Nephron progenitor cell (in vitro differentiated cells): ENCODE measurements around the gene NEDD1.
A peak's percentile ranks its signal among the peaks of the same experiment; 100 is the strongest.

Source experiments
- DNase-seq: peaks from one replicate; pipeline ENCODE4 v3.0.0; 2021
- H3K27ac Mint-ChIP-seq: 2 replicates; pipeline ENCODE4 v1.8.0; 2021; ENCODE audit warnings: mild to moderate bottlenecking, moderate library complexity, mixed read lengths
- H3K27me3 Mint-ChIP-seq: 2 replicates; pipeline ENCODE4 v1.8.0; 2021; ENCODE audit warnings: mild to moderate bottlenecking, low read depth, mixed read lengths; ENCODE audit not compliant: poor library complexity
- H3K36me3 Mint-ChIP-seq: 2 replicates; pipeline ENCODE4 v1.8.0; 2021; ENCODE audit warnings: low read depth, mixed read lengths
- H3K4me1 Mint-ChIP-seq: 2 replicates; pipeline ENCODE4 v1.8.0; 2021; ENCODE audit warnings: mixed read lengths
- H3K4me3 Mint-ChIP-seq: 2 replicates; pipeline ENCODE4 v1.8.0; 2021; ENCODE audit warnings: mild to moderate bottlenecking, moderate library complexity, mixed read lengths
- H3K9me3 Mint-ChIP-seq: 2 replicates; pipeline ENCODE4 v1.8.0; 2021; ENCODE audit warnings: mild to moderate bottlenecking, moderate library complexity, mixed read lengths
- TF ChIP-seq, protein P1 (sequence below): fragments of 200-600 bp; sonication (generic); IDR thresholded peaks from 2 replicates; pipeline ENCODE4 v1.5.0; 2021; ENCODE audit warnings: antibody characterized with exemption

Gene NEDD1

DNA sequence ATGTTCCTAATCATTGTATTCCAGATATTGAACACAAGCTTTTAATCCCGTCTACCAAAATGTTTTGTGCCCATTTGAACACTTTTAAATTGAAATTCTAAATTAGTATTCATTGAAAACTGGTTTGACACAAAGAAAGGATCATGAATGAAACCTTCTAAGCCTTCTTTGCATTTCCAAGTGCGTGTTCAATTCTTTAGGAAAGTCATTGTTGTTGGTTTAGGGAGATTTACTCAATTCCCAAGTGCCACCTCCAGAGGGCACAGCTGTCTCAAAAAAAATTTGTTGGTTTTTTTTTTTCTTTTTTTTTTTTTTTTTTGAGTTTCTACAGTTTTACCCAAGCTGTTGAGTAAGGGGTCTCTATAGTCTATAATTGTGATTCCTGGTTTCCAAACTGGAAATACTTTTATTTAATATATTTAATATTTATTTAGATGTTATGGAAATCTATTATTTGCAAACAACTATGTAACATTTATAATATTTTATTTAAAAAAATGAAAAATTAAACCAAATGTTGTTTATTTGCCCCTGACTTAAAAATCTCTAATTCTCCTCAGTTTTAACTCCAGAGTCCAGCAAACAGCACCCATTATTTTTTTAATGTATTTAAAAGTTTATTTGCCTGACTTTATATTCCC, 79.9 kb downstream of the NEDD1 start:
- TF ChIP-seq, protein P1, sequence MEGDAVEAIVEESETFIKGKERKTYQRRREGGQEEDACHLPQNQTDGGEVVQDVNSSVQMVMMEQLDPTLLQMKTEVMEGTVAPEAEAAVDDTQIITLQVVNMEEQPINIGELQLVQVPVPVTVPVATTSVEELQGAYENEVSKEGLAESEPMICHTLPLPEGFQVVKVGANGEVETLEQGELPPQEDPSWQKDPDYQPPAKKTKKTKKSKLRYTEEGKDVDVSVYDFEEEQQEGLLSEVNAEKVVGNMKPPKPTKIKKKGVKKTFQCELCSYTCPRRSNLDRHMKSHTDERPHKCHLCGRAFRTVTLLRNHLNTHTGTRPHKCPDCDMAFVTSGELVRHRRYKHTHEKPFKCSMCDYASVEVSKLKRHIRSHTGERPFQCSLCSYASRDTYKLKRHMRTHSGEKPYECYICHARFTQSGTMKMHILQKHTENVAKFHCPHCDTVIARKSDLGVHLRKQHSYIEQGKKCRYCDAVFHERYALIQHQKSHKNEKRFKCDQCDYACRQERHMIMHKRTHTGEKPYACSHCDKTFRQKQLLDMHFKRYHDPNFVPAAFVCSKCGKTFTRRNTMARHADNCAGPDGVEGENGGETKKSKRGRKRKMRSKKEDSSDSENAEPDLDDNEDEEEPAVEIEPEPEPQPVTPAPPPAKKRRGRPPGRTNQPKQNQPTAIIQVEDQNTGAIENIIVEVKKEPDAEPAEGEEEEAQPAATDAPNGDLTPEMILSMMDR: peak; percentile 71
- peaks cover 47% of the 10 kb centered on the region for H3K4me1 Mint-ChIP-seq
- no peak overlapping the region for H3K27ac Mint-ChIP-seq
- H3K9me3 Mint-ChIP-seq: no peaks in the 10 kb centered on the region
- DNase-seq: peak; percentile 33
- peaks cover 22% of the 10 kb centered on the region for H3K27me3 Mint-ChIP-seq
- no peaks in the 10 kb centered on the region for H3K36me3 Mint-ChIP-seq
- H3K4me3 Mint-ChIP-seq: peak overlapping the region; percentile 87

DNA sequence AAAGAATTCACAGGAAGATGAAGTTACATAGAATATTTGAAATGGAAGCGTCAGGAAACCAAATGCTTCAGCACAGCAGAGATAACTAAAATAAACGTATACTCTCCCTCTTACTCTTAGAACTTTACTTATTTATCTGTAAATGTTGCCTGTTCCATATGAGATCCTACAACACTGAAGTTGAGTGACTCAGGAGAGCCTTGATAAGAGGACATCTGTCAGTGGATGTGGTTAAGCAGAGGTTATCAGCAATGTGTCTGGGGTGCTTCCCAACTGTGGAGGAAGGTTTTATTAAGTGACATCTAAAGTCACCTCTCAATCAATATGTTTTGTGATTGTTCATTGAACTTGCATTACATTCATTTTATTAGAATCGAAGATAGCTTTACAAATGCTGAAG, 81.9 kb downstream of the NEDD1 start:
- Mint-ChIP-seq H3K9me3 (peaks cover 3% of the 10 kb centered on the region), H3K27me3 (peaks cover 21% of the 10 kb centered on the region), H3K4me3 (no peak overlapping the region), H3K27ac (no peak overlapping the region), H3K4me1 (peaks cover 58% of the 10 kb centered on the region), H3K36me3 (no peaks in the 10 kb centered on the region)
- TF ChIP-seq, protein P1: no peak
- no peak for DNase-seq

DNA sequence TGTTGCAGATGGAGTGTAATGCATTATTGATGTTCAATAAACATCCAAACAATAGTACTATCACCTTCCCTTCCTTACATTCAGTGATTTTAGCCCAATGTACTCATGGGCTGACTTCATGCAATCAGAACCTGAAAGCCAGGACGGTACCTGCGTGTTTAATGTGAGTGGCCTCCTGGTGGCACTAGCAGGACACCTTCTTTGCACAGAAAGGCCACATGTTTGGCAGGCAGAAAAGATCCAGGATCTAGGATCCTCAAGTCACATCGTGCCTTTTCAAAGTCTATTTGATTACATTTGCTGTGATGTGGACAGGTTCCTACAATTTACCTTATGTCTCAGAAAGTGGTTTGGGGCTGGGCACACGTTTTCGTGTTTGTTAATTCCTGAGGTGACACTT, 82.9 kb downstream of the NEDD1 start:
- Mint-ChIP-seq H3K36me3 (no peaks in the 10 kb centered on the region), H3K4me3 (no peak overlapping the region), H3K9me3 (peaks cover 3% of the 10 kb centered on the region), H3K4me1 (peaks cover 65% of the 10 kb centered on the region), H3K27ac (peak overlapping the region; percentile 36), H3K27me3 (peaks cover 21% of the 10 kb centered on the region)
- peak; percentile 28 for DNase-seq
- TF ChIP-seq, protein P1: no peak

DNA sequence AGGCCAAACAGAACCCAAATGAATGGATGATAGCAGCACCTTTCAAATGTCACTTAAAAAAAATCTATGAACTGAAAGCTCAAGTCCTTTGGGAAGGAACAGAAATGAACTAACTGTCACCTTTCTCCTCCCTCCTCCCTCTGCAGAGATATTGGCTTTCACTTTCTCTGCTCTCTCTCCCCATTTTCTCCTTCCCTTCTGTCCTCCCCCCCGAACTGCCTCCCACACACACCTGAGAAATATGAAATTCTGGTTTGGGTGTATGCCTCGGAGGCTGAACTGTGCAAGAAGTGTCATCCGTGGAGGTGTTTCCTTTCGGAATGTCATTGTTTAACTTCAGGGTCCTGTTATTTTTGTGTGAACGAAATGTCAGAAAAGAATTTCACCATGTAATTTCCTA, 87.8 kb downstream of the NEDD1 start:
- no peak for DNase-seq
- no peak overlapping the region for H3K4me3 Mint-ChIP-seq
- peaks cover 3% of the 10 kb centered on the region for H3K9me3 Mint-ChIP-seq
- H3K27ac Mint-ChIP-seq: peak overlapping the region; percentile 88
- TF ChIP-seq, protein P1: no peak
- H3K27me3 Mint-ChIP-seq: peaks cover 2% of the 10 kb centered on the region
- H3K4me1 Mint-ChIP-seq: peaks cover 41% of the 10 kb centered on the region
- no peaks in the 10 kb centered on the region for H3K36me3 Mint-ChIP-seq

DNA sequence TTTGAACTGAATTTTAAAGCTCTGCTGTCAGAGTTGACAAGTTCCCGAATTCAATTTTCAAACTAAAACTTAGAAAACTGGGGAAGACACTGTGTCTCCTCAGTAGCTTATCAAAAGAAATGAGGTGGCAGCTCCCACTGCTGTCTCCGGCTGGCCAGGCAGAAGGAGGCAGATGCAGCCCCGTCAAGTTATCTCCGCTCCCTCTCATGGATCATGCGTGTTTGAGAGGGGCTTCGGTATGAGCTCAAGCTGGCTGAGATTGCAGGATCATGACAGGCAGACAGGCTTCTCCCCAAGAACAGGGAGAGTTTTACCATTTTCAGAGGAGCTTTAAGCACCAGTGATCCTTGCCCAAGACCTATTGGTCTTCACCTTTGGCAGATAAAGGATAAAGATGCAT, 88.8 kb downstream of the NEDD1 start:
- no peaks in the 10 kb centered on the region for H3K36me3 Mint-ChIP-seq
- no peak overlapping the region for H3K4me3 Mint-ChIP-seq
- TF ChIP-seq, protein P1: no peak
- no peak overlapping the region for H3K27ac Mint-ChIP-seq
- peaks cover 3% of the 10 kb centered on the region for H3K9me3 Mint-ChIP-seq
- H3K4me1 Mint-ChIP-seq: peaks cover 32% of the 10 kb centered on the region
- DNase-seq: no peak
- peaks cover 2% of the 10 kb centered on the region for H3K27me3 Mint-ChIP-seq

DNA sequence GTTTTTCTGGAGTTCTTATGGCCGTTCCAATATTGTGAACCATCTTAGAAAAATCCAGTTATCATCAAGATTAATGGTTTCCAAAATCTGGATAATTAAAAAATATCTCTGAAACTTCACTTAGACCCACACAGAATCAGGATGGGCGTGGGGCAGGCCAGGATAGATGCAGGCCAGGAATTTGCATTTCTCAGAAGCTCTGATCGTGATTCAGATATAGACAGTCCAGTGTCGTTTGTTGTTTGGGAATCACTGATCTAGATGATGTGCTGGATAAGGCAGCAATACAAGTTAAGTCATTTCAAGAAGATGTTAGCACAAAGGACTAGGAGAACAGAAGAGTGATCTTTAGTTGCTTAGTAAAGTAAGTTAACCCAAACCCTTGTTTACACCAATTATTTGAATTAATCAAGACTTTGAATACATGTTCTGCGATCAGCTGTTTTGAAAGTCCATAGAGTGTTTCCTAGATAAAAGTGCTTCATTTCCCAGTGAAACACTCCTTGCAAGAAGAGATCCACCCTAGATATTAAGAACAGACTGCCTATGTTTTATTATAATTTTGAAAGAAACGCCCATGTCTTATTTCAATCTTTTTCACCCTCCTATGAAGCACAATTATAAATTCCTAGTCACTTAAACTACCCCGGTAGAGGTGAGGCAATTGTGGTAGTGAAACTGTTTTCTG, 90.9 kb downstream of the NEDD1 start:
- Mint-ChIP-seq H3K27ac (no peak overlapping the region), H3K36me3 (no peaks in the 10 kb centered on the region), H3K4me1 (peaks cover 29% of the 10 kb centered on the region), H3K4me3 (no peak overlapping the region), H3K27me3 (no peaks in the 10 kb centered on the region), H3K9me3 (peaks cover 1% of the 10 kb centered on the region)
- no peak for DNase-seq
- TF ChIP-seq, protein P1: no peak
